Kidney epithelial cell (primary cell): ENCODE data around the gene KIF1B. TPM values are rescaled to one million over a fixed set of nuclear protein-coding genes. Genes with fewer than 3 reads are reported as not detected.

Experiments used
- DNase-seq: peaks from one replicate; pipeline ENCODE4 v3.0.0-alpha.2; 2010; ENCODE audit warnings: low read depth
- H3K27me3 ChIP-seq: 2 replicates; pipeline ENCODE4 v1.6.0; 2011; ENCODE audit warnings: low read length; ENCODE audit not compliant: control insufficient read depth, insufficient read depth
- H3K36me3 ChIP-seq: 2 replicates; pipeline ENCODE4 v1.5.1; 2011; ENCODE audit warnings: low read length; ENCODE audit not compliant: control insufficient read depth, insufficient read depth
- H3K4me3 ChIP-seq: 2 replicates; pipeline ENCODE4 v1.5.1; 2011; ENCODE audit warnings: low read depth, mild to moderate bottlenecking, control low read depth, low read length
- CTCF ChIP-seq: IDR thresholded peaks from 2 replicates; pipeline ENCODE4 v1.5.1; 2011; ENCODE audit warnings: mild to moderate bottlenecking, moderate library complexity, low read length, control low read depth, inconsistent platforms; ENCODE audit not compliant: insufficient read depth, poor library complexity, severe bottlenecking
- total RNA-seq: library from RNA; depleted of rRNA; stranded (reverse); fragments of >200 nt; gene quantifications from 2 replicates; pipeline ENCODE4 v1.2.3, GENCODE V29; 2015

KIF1B gene
- total RNA-seq, 1 donor from 2014 or later: 33.9 TPM

DNA sequence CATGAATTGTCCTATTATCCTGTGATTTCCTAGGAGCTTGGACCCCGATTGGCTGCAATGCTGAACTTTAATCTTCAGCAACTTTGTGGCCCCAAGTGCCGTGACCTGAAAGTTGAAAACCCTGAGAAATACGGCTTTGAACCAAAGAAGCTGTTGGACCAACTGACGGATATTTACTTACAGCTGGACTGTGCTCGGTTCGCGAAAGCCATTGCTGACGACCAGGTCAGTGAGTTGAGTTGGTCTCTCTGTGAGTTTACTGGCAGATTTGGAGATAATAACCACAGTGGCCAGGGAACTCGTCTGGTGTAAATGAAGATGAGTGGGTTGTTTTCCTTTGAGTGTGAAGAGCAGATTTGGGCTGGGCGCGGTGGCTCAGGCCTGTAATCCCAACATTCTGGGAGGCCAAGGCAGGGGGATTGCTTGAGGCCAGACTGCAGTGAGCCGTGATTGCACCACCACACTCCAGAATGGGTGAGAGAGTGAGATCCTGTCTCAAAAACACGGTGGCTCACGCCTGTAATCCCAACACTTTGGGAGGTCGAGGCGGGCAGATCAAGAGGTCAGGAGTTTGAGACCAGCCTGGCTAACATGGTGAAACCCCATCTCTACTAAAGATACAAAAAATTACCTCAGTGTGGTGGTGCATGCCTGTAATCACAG, 39.1 kb upstream of the KIF1B start:
- H3K27me3 ChIP-seq: no peaks in the 10 kb centered on the region
- no peaks in the 10 kb centered on the region for H3K36me3 ChIP-seq
- no peak for TF ChIP-seq CTCF
- DNase-seq: no peak
- H3K4me3 ChIP-seq: no peak overlapping the region

DNA sequence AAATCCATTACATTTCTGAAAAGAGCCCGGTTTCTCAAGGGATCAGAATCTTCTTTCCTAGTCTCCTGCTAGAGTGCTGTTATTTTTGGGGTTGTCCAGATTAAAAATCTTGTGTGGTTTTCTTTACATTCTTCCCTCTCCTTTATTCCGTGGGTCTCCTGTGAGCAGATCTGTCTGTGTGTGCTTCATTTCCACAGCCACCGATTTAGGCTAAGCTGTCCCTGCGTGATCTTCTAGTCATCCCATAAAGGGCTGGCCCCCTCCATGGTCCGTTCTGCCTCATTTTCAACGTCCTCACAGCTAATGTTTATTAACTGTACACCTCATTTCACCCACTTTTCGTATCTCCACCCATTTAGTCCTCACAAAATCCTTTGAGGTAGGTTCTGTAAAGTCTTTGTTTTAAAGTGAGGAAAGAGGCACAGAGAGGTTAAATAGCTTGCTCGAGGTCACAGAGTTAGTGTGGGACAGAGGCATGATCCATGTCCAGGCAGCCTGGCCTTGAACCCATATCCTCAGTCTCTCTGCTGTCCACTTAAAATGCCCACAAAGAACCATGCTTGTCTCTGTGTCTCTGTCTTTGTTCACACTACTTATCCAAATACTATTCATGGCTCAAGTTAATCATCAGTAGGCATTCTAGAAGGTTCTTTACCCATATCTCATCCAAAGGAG, 38.2 kb upstream of the KIF1B start:
- no peak overlapping the region for H3K4me3 ChIP-seq
- no peaks in the 10 kb centered on the region for H3K36me3 ChIP-seq
- H3K27me3 ChIP-seq: no peaks in the 10 kb centered on the region
- DNase-seq: no peak
- TF ChIP-seq CTCF: no peak

- Histone ChIP-seq H3K27me3 (no peaks in the 10 kb centered on the region), H3K4me3 (no peak overlapping the region), H3K36me3 (no peaks in the 10 kb centered on the region)
- TF ChIP-seq CTCF: no peak
- DNase-seq: no peak
These were observed 36.8 kb upstream of the KIF1B start for GRCh38 chr1:10173582-10173981.

- Histone ChIP-seq H3K4me3 (no peak overlapping the region), H3K36me3 (no peaks in the 10 kb centered on the region), H3K27me3 (no peaks in the 10 kb centered on the region)
- no peak for DNase-seq
- TF ChIP-seq CTCF: no peak
These were observed 32.5 kb upstream of the KIF1B start for GRCh38 chr1:10177876-10178275.

DNA sequence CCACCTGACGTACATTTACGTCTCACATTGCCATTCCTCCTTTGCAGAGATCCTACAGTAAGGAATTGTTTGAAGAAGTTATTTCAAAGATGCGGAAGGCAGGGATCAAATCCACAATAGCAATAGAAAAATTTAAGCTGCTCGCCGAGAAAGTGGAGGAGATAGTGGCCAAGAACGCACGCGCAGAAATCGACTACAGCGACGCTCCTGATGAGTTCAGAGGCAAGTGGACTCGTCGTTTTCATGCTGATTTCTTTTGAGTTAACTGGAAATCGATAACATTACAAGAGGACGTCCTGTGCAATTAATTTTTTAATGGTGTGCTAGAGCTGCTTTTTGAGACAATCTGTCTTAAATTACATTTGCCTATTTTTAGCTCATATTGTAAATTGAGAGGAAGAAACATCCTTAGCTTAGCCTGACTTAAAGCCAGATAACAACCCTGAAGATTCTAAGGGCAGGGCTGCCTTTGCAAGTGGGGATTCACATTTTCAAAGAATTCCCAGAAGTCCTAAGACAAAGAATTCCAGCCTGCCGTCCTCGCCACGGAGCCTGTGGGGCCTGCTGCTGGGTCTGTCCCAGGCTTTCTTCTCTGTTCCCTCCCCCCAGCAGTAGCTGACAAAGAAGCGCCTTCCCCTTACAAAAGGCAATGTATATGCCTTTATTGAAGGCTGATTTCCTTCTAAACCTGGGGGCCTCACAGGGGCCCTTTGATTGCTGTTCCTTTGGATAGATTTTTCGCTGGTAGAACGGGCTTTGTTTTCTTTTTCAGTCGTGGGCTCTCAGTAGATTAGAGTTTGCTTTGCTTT, 31.6 kb upstream of the KIF1B start:
- Histone ChIP-seq H3K36me3 (no peaks in the 10 kb centered on the region), H3K4me3 (no peak overlapping the region), H3K27me3 (no peaks in the 10 kb centered on the region)
- no peak for DNase-seq
- no peak for TF ChIP-seq CTCF
